ENCODE data around the gene DLGAP5.

The DLGAP5 gene

GRCh38 chr14:55138091-55138490 lies 53.3 kb downstream of the DLGAP5 start:
- Histone ChIP-seq H3K9me3 (no peaks in the 10 kb centered on the region), H3K27me3 (no peaks in the 10 kb centered on the region), H3K4me1 (no peaks in the 10 kb centered on the region), H3K36me3 (peaks cover 3% of the 10 kb centered on the region; the same call in 1 of the 2 replicates), H3K4me3 (ENCODE audit: low read depth, low read length) (no peak overlapping the region)
- TF ChIP-seq CTCF (IDR thresholded peaks at IDR 0.05; ENCODE audit: low read depth, low read length), result peak; percentile 39
- no peak for DNase-seq

GRCh38 chr14:55136885-55137786 lies 54.2 kb downstream of the DLGAP5 start:
- Histone ChIP-seq H3K9me3 (no peaks in the 10 kb centered on the region), H3K4me3 (ENCODE audit: low read depth, low read length) (no peak overlapping the region), H3K36me3 (peaks cover 3% of the 10 kb centered on the region; the same call in 1 of the 2 replicates), H3K4me1 (no peaks in the 10 kb centered on the region), H3K27me3 (no peaks in the 10 kb centered on the region)
- TF ChIP-seq CTCF (IDR thresholded peaks at IDR 0.05; ENCODE audit: low read depth, low read length), result no peak
- no peak for DNase-seq

DNA sequence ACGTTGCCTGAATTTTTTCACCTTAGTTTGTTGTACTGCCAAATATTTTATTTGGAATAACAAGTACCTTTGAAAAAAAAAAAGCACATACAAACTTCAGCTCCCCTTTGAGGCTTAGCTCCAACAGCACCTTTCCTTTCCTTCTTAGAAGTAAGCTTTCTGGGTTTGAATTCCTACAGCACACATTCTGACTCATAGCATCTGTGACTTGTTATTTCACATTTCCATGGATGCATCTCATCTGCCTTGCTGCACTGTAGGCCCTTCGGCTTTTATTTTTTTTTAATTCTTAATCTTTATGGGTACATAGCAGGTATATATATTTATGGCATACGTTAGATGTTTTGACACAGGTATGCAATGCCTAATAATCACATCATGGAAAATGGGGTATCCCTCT lies 55.1 kb downstream of the DLGAP5 start:
- no peak for DNase-seq
- Histone ChIP-seq H3K4me1 (no peaks in the 10 kb centered on the region), H3K36me3 (peaks cover 3% of the 10 kb centered on the region; the same call in 1 of the 2 replicates), H3K9me3 (no peaks in the 10 kb centered on the region), H3K27me3 (no peaks in the 10 kb centered on the region), H3K4me3 (ENCODE audit: low read depth, low read length) (no peak overlapping the region)
- no peak for TF ChIP-seq CTCF (IDR thresholded peaks at IDR 0.05; ENCODE audit: low read depth, low read length)

- no peak for DNase-seq
- H3K9me3 ChIP-seq, result no peaks in the 10 kb centered on the region
- no peaks in the 10 kb centered on the region; the same call in 1 of the 2 replicates for H3K4me1 ChIP-seq
- H3K36me3 ChIP-seq, result no peaks in the 10 kb centered on the region
- H3K4me3 ChIP-seq (ENCODE audit: low read depth, low read length), result no peak overlapping the region
- H3K27me3 ChIP-seq, result peaks cover 9% of the 10 kb centered on the region
- TF ChIP-seq CTCF (IDR thresholded peaks at IDR 0.05; ENCODE audit: low read depth, low read length), result peak; percentile 42
Measured at GRCh38 chr14:55133416-55133815, 58.0 kb downstream of the DLGAP5 start.

GRCh38 chr14:55131370-55132137 lies 59.8 kb downstream of the DLGAP5 start:
- Histone ChIP-seq H3K9me3 (no peaks in the 10 kb centered on the region), H3K4me1 (no peaks in the 10 kb centered on the region; the same call in 1 of the 2 replicates), H3K36me3 (no peaks in the 10 kb centered on the region), H3K4me3 (ENCODE audit: low read depth, low read length) (no peak overlapping the region), H3K27me3 (peaks cover 9% of the 10 kb centered on the region)
- no peak for DNase-seq
- no peak for TF ChIP-seq CTCF (IDR thresholded peaks at IDR 0.05; ENCODE audit: low read depth, low read length)
